ENCODE results near the gene DBNDD1.

GRCh38 chr16:90018297-90018651, 982 bp downstream of the DBNDD1 start:
- TF ChIP-seq POLR2A (IDR thresholded peaks at IDR 0.05; ENCODE audit: low read depth, low read length) (no peak), POLR2AphosphoS5 (IDR thresholded peaks at IDR 0.05; ENCODE audit: low read depth, low read length) (no peak)
